ENCODE measurements around the gene FTCD. TPM values are rescaled to one million over a fixed set of nuclear protein-coding genes. Genes with fewer than 3 reads are reported as not detected.

Gene FTCD
- total and polyA plus RNA-seq, 10 of the 15 experiments (the other 5 are each of a cell fraction or from before 2014, with no cell fraction given), result 0.27 to 0.28 TPM; not detected in 8

DNA sequence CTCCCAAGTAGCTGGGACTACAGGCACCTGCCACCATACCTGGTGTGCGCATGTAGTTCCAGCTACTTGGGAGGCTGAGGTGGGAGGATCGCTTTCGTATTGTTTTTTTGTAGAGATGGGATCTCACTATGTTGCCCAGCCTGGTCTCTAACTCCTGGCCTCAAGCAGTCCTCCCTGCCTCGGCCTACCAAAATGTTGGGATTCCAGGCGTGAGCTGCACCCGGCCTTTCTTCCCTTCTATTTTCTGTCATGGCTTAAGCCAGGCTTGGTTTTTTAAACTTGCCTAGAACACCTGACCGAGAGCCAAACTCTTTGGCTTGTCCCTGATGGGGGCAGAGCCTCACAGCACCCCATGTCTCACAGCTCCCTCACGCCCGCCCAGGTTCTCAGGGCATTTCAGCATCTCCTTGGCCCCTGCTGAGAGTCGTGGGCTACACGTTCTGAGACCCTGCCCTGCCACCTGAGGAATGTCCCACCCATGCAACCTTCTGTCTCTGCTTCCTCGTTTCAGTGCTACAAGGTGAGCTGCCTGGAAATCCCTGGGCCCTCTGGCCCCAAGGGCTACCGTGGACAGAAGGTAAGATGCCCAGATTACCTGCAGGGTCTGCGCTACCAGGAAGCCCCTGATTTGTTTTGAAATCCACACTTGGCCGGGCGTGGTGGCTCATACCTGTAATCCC, 41.7 kb downstream of the FTCD start:
- ChIA-PET POLR2A (no interaction called here), SMC1A (ENCODE audit: uncharacterized antibody, unreplicated experiment) (no interaction called here), RAD21 (ENCODE audit: unreplicated experiment) (no interaction called here), CTCF (no interaction called here)
- BruUV-seq (replicated peaks), result no TSS peak
- no peak overlapping the region for H3K4me2 ChIP-seq (ENCODE audit: control insufficient read depth, insufficient read depth)
- in situ Hi-C loops (cut with MboI) (no loop called here), intact Hi-C loops (cut with micrococcal nuclease; ENCODE audit: unreplicated experiment) (no loop called here)
- no peak overlapping the region for H3K27ac ChIP-seq (ENCODE audit: control insufficient read depth, insufficient read depth)
- no peaks in the 10 kb centered on the region for H3K36me3 ChIP-seq (ENCODE audit: control insufficient read depth in 2 of 2, insufficient read depth in 2 of 2, low read length in 1 of 2)
- FAIRE-seq (no peak), ATAC-seq (no peak), DNase-seq (ENCODE audit: low read depth, low spot score) (no peak)
- 33% methylated on average over 16 of the region's 16 CpGs for WGBS (ENCODE audit: insufficient coverage, insufficient replicate concordance, low lambda C conversion rate, missing lambda C conversion rate)
- TF ChIP-seq, protein P1, sequence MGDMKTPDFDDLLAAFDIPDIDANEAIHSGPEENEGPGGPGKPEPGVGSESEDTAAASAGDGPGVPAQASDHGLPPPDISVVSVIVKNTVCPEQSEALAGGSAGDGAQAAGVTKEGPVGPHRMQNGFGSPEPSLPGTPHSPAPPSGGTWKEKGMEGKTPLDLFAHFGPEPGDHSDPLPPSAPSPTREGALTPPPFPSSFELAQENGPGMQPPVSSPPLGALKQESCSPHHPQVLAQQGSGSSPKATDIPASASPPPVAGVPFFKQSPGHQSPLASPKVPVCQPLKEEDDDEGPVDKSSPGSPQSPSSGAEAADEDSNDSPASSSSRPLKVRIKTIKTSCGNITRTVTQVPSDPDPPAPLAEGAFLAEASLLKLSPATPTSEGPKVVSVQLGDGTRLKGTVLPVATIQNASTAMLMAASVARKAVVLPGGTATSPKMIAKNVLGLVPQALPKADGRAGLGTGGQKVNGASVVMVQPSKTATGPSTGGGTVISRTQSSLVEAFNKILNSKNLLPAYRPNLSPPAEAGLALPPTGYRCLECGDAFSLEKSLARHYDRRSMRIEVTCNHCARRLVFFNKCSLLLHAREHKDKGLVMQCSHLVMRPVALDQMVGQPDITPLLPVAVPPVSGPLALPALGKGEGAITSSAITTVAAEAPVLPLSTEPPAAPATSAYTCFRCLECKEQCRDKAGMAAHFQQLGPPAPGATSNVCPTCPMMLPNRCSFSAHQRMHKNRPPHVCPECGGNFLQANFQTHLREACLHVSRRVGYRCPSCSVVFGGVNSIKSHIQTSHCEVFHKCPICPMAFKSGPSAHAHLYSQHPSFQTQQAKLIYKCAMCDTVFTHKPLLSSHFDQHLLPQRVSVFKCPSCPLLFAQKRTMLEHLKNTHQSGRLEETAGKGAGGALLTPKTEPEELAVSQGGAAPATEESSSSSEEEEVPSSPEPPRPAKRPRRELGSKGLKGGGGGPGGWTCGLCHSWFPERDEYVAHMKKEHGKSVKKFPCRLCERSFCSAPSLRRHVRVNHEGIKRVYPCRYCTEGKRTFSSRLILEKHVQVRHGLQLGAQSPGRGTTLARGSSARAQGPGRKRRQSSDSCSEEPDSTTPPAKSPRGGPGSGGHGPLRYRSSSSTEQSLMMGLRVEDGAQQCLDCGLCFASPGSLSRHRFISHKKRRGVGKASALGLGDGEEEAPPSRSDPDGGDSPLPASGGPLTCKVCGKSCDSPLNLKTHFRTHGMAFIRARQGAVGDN (IDR thresholded peaks at IDR 0.05), result no peak
- TF ChIP-seq, protein P2, sequence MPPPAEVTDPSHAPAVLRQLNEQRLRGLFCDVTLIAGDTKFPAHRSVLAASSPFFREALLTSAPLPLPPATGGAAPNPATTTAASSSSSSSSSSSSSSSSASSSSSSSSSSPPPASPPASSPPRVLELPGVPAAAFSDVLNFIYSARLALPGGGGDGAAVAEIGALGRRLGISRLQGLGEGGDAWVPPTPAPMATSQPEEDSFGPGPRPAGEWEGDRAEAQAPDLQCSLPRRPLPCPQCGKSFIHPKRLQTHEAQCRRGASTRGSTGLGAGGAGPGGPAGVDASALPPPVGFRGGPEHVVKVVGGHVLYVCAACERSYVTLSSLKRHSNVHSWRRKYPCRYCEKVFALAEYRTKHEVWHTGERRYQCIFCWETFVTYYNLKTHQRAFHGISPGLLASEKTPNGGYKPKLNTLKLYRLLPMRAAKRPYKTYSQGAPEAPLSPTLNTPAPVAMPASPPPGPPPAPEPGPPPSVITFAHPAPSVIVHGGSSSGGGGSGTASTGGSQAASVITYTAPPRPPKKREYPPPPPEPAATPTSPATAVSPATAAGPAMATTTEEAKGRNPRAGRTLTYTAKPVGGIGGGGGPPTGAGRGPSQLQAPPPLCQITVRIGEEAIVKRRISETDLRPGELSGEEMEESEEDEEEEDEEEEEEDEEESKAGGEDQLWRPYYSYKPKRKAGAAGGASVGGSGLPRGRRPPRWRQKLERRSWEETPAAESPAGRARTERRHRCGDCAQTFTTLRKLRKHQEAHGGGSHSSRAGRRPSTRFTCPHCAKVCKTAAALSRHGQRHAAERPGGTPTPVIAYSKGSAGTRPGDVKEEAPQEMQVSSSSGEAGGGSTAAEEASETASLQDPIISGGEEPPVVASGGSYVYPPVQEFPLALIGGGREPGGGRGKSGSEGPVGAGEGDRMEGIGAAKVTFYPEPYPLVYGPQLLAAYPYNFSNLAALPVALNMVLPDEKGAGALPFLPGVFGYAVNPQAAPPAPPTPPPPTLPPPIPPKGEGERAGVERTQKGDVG (CRISPR knock-in tag; IDR thresholded peaks at IDR 0.05), result no peak
- TF ChIP-seq TARDBP (IDR thresholded peaks at IDR 0.05; ENCODE audit: borderline replicate concordance) (no peak), CBFB (IDR thresholded peaks at IDR 0.05; ENCODE audit: low read depth) (no peak), HDAC2 (IDR thresholded peaks at IDR 0.05) (no peak), MTA2 (IDR thresholded peaks at IDR 0.05; ENCODE audit: low read depth) (no peak), FOXM1 (IDR thresholded peaks at IDR 0.05; ENCODE audit: low read depth, low read length) (no peak), GATAD2B (conservative IDR thresholded peaks at IDR 0.05; ENCODE audit: low read depth) (no peak), TCF7 (IDR thresholded peaks at IDR 0.05; ENCODE audit: borderline replicate concordance) (no peak), ZNF217 (IDR thresholded peaks at IDR 0.05) (no peak)
- TF ChIP-seq, protein P3, sequence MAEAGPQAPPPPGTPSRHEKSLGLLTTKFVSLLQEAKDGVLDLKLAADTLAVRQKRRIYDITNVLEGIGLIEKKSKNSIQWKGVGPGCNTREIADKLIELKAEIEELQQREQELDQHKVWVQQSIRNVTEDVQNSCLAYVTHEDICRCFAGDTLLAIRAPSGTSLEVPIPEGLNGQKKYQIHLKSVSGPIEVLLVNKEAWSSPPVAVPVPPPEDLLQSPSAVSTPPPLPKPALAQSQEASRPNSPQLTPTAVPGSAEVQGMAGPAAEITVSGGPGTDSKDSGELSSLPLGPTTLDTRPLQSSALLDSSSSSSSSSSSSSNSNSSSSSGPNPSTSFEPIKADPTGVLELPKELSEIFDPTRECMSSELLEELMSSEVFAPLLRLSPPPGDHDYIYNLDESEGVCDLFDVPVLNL (IDR thresholded peaks at IDR 0.05; ENCODE audit: low read depth, low read length), result no peak
- H3K79me2 ChIP-seq (ENCODE audit: control insufficient read depth, insufficient read depth, low read length), result no peaks in the 10 kb centered on the region
- no peaks in the 10 kb centered on the region for H3K27me3 ChIP-seq (replicated peaks in 1 of 2; ENCODE audit: control insufficient read depth in 2 of 2, insufficient read depth in 2 of 2, low read length in 1 of 2)
- no peaks in the 10 kb centered on the region; the same call in 2 of the 3 replicates for H3K9me3 ChIP-seq (replicated peaks; ENCODE audit: control insufficient read depth, insufficient read depth, low read length)
- no peak overlapping the region for H2AFZ ChIP-seq (ENCODE audit: control insufficient read depth, low read depth, low read length)
- no peaks in the 10 kb centered on the region for H3K4me1 ChIP-seq (ENCODE audit: control insufficient read depth, insufficient read depth, low read length)
- no peaks in the 10 kb centered on the region for H4K20me1 ChIP-seq (ENCODE audit: control insufficient read depth, insufficient read depth)
- H3K4me3 ChIP-seq, result no peak overlapping the region
- H3K9ac ChIP-seq (ENCODE audit: control insufficient read depth, insufficient read depth, low read length), result no peak overlapping the region

Measured in GM12878 (cell line).